ENCODE measurements around the gene ARRB1.

ARRB1 gene

GRCh38 chr11:75219869-75220268, 131.6 kb downstream of the ARRB1 start:
- in situ Hi-C loops (cut with HindIII; ENCODE audit: low pct_ligation_motif_present, low pct_unique_long_range_greater_than_20kb, low sequenced_read_pairs) = no loop called here
- no peak for DNase-seq

DNA sequence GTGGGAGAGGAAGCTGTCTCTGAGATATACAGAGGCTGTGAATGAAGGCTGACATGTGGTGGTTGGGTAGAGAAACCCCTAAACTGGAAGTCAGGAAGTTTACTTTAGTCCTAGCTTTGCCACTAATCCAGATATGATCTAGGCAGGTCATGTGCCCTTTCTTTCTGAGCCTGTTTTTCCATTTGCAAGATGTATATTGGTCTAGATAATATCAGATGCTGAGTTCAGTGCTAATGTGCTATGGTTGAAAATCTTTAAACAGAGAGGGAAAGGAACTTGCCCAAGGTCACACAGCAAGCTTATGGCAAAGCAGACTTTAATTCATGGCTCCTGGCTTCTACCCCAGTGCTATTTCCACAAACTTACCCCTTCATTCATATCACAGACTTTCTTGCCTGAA, 136.6 kb downstream of the ARRB1 start:
- in situ Hi-C loops (cut with HindIII; ENCODE audit: low pct_ligation_motif_present, low pct_unique_long_range_greater_than_20kb, low sequenced_read_pairs) = no loop called here
- DNase-seq = no peak

DNA sequence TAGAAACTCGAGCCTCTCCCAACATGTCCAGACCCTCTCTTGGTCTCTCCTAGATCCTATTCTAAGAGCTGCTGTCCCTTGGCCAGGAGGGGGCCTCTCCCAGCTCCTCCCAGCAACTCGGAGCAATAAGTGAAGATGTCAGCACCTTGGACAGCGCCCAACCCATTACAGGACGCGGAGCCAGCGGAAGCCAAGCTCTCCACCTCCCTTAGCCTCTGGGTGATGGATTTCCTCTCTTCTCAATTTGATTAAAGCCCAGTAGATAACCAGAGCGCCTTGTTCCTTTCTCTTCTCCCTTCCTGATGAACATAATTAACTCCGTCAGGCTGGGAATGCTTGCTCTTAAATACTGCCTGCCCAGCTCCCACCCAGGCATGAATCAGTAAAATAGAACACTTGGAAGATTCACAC, 137.0 kb downstream of the ARRB1 start:
- DNase-seq = peak; percentile 81
- in situ Hi-C loops (cut with HindIII; ENCODE audit: low pct_ligation_motif_present, low pct_unique_long_range_greater_than_20kb, low sequenced_read_pairs) = no loop called here
